ENCODE results near the gene LARP1. TPM values are rescaled to one million over a fixed set of nuclear protein-coding genes. Genes with fewer than 3 reads are reported as not detected.
A peak's percentile ranks its signal among the peaks of the same experiment; 100 is the strongest.

LARP1 gene
- total and polyA plus RNA-seq, 4 donors: 26.0 to 74.1 (median 32.6) TPM

GRCh38 chr5:154751854-154752253 lies 3.3 kb upstream of the LARP1 start (continued):
- TF ChIP-seq EGR1 (IDR thresholded peaks at IDR 0.05; ENCODE audit: low read depth in 2 of 2): no peak

- no peaks in the 10 kb centered on the region for H3K27me3 ChIP-seq (ENCODE audit: control insufficient read depth in 4 of 4, insufficient read depth in 4 of 4, low read length in 3 of 4)
- WGBS: 60% methylated on average over 5 of the region's 5 CpGs
- H3K4me1 ChIP-seq (ENCODE audit: control insufficient read depth in 4 of 4, insufficient read depth in 4 of 4, low read length in 3 of 4): peaks cover 0 to 31% (median 22%) of the 10 kb centered on the region in 4 donors
- no peak overlapping the region for H3K4me3 ChIP-seq (ENCODE audit: low read depth in 1 of 3, low read length in 3 of 3)
- no peak for TF ChIP-seq HNF4G (IDR thresholded peaks at IDR 0.05)
- no peak for TF ChIP-seq NR2F2 (IDR thresholded peaks at IDR 0.05)
- no peak for TF ChIP-seq RXRA (IDR thresholded peaks at IDR 0.05)
- TF ChIP-seq, protein P1, sequence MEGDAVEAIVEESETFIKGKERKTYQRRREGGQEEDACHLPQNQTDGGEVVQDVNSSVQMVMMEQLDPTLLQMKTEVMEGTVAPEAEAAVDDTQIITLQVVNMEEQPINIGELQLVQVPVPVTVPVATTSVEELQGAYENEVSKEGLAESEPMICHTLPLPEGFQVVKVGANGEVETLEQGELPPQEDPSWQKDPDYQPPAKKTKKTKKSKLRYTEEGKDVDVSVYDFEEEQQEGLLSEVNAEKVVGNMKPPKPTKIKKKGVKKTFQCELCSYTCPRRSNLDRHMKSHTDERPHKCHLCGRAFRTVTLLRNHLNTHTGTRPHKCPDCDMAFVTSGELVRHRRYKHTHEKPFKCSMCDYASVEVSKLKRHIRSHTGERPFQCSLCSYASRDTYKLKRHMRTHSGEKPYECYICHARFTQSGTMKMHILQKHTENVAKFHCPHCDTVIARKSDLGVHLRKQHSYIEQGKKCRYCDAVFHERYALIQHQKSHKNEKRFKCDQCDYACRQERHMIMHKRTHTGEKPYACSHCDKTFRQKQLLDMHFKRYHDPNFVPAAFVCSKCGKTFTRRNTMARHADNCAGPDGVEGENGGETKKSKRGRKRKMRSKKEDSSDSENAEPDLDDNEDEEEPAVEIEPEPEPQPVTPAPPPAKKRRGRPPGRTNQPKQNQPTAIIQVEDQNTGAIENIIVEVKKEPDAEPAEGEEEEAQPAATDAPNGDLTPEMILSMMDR (IDR thresholded peaks at IDR 0.05; ENCODE audit: low read depth, low read length, missing input control): no peak
- no peak for TF ChIP-seq GABPA (IDR thresholded peaks at IDR 0.05 in 1 of 2, conservative IDR thresholded peaks at IDR 0.05 in 1 of 2)
- no peak for TF ChIP-seq EGR1 (IDR thresholded peaks at IDR 0.05; ENCODE audit: low read depth in 2 of 2)
- no peak for TF ChIP-seq ATF3 (IDR thresholded peaks at IDR 0.05)
- TF ChIP-seq SP1 (IDR thresholded peaks at IDR 0.05): no peak
- TF ChIP-seq HNF4A (conservative IDR thresholded peaks at IDR 0.05): no peak
- no peak for TF ChIP-seq FOXA2 (IDR thresholded peaks at IDR 0.05)
- TF ChIP-seq RAD21 (IDR thresholded peaks at IDR 0.05): no peak
- no peak for TF ChIP-seq YY1 (IDR thresholded peaks at IDR 0.05)
- peak overlapping the region; percentile 90 to 95 for H3K27ac ChIP-seq (ENCODE audit: low read depth in 1 of 2, low read length in 2 of 2)
- no peaks in the 10 kb centered on the region for H3K36me3 ChIP-seq (ENCODE audit: control insufficient read depth in 4 of 4, insufficient read depth in 3 of 4, low read depth in 1 of 4, low read length in 3 of 4)
- peak overlapping the region in 1 of 2 donors; percentile 61 for H3K9ac ChIP-seq (ENCODE audit: low read depth in 1 of 2, low read length in 2 of 2)
- no peak for DNase-seq (ENCODE audit: low spot score)
- no peaks in the 10 kb centered on the region for H3K9me3 ChIP-seq (ENCODE audit: control insufficient read depth in 4 of 4, low read length in 3 of 4)
Observed at GRCh38 chr5:154753792-154754191, 1.4 kb upstream of the LARP1 start.

DNA sequence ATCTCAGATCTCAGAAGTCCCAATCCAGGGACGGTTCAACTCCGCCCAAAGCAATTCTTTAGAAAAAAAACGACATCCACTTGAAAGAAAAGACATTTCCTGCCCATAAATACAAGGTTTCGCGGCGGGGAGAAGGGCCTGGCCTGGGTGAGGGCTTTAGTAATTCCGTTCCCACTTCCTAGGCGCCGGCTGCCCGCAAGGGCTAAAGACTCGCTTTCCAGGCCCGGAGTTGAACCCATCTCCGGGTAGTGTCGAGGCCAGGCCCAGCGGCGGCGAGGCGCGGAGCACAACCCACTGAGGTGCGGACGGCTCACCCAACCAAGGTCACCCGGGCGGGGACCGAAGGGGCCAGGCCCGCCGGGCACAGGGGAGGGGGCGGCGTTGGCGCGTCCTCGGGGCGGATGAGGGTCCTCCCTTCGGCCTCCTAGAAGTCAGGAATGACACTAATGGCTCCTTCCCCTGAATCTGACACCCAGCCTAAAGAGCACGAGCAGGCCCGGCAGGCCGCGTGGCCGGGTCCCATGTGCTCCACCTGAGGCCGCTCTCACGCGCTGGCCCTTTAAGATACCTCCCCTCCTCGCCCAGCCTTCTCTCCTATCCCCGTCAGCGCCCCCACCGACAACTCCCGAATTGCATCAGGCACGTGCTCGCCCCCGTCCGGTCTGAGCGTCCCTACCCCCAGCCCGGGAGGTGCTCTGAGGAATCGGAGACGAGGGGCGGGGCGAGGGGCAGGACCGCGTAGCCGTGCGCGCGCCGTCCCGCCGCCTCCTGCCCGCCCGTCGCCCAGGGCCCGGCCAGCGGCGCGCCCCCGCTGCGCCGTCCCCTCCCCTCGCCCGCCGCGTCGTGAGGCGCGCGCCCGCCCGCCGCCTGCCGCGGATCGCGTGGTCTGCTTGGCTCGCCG lies 467 bp upstream of the LARP1 start:
- Histone ChIP-seq H3K36me3 (ENCODE audit: control insufficient read depth in 4 of 4, insufficient read depth in 3 of 4, low read depth in 1 of 4, low read length in 3 of 4) (no peaks in the 10 kb centered on the region), H3K27me3 (ENCODE audit: control insufficient read depth in 4 of 4, insufficient read depth in 4 of 4, low read length in 3 of 4) (no peaks in the 10 kb centered on the region), H3K4me3 (ENCODE audit: low read depth in 1 of 3, low read length in 3 of 3) (peak overlapping the region; percentile 45 to 97 (median 71)), H3K9ac (ENCODE audit: low read depth in 1 of 2, low read length in 2 of 2) (peak overlapping the region; percentile 61 to 93), H3K4me1 (ENCODE audit: control insufficient read depth in 4 of 4, insufficient read depth in 4 of 4, low read length in 3 of 4) (peaks cover 0 to 35% (median 24%) of the 10 kb centered on the region in 4 donors), H3K9me3 (ENCODE audit: control insufficient read depth in 4 of 4, low read length in 3 of 4) (no peaks in the 10 kb centered on the region), H3K27ac (ENCODE audit: low read depth in 1 of 2, low read length in 2 of 2) (peak overlapping the region; percentile 94 to 95)
- DNase-seq (ENCODE audit: low spot score): peak; percentile 98
- WGBS: 6% methylated on average over 91 of the region's 92 CpGs
- peak; percentile 66 for TF ChIP-seq SP1 (IDR thresholded peaks at IDR 0.05)
- TF ChIP-seq, protein P2, sequence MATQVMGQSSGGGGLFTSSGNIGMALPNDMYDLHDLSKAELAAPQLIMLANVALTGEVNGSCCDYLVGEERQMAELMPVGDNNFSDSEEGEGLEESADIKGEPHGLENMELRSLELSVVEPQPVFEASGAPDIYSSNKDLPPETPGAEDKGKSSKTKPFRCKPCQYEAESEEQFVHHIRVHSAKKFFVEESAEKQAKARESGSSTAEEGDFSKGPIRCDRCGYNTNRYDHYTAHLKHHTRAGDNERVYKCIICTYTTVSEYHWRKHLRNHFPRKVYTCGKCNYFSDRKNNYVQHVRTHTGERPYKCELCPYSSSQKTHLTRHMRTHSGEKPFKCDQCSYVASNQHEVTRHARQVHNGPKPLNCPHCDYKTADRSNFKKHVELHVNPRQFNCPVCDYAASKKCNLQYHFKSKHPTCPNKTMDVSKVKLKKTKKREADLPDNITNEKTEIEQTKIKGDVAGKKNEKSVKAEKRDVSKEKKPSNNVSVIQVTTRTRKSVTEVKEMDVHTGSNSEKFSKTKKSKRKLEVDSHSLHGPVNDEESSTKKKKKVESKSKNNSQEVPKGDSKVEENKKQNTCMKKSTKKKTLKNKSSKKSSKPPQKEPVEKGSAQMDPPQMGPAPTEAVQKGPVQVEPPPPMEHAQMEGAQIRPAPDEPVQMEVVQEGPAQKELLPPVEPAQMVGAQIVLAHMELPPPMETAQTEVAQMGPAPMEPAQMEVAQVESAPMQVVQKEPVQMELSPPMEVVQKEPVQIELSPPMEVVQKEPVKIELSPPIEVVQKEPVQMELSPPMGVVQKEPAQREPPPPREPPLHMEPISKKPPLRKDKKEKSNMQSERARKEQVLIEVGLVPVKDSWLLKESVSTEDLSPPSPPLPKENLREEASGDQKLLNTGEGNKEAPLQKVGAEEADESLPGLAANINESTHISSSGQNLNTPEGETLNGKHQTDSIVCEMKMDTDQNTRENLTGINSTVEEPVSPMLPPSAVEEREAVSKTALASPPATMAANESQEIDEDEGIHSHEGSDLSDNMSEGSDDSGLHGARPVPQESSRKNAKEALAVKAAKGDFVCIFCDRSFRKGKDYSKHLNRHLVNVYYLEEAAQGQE (IDR thresholded peaks at IDR 0.05): peak; percentile 10
- TF ChIP-seq RAD21 (IDR thresholded peaks at IDR 0.05): peak; percentile 50 to 66
- peak in 1 of 2 donors; percentile 29 for TF ChIP-seq JUND (IDR thresholded peaks at IDR 0.05)
- peak; percentile 72 to 88 for TF ChIP-seq EGR1 (IDR thresholded peaks at IDR 0.05; ENCODE audit: low read depth in 2 of 2)
- TF ChIP-seq HNF4G (IDR thresholded peaks at IDR 0.05): no peak
- TF ChIP-seq MAX (IDR thresholded peaks at IDR 0.05): peak; percentile 100
- TF ChIP-seq TAF1 (conservative IDR thresholded peaks at IDR 0.05): no peak
- TF ChIP-seq FOXA2 (IDR thresholded peaks at IDR 0.05): no peak
- no peak for TF ChIP-seq NR2F2 (IDR thresholded peaks at IDR 0.05)
- peak; percentile 22 for TF ChIP-seq ZBTB33 (IDR thresholded peaks at IDR 0.05)
- TF ChIP-seq, protein P1 (IDR thresholded peaks at IDR 0.05; ENCODE audit: low read depth, low read length, missing input control): peak; percentile 46
- peak; percentile 54 for TF ChIP-seq FOXA1 (IDR thresholded peaks at IDR 0.05)
- TF ChIP-seq RXRA (IDR thresholded peaks at IDR 0.05): peak; percentile 36 to 60

All from liver (tissue), 9 donors.